HEK293T (cell line): ENCODE data around the gene HOXD9.

ENCODE experiments used
- BHLHE40 ChIP-seq: fragments of 450-650 bp; IDR thresholded peaks from 2 replicates; pipeline ENCODE4 v1.6.1; 2016; ENCODE audit warnings: mild to moderate bottlenecking, moderate library complexity, borderline replicate concordance
- FOXA1 ChIP-seq: fragments of 450-650 bp; IDR thresholded peaks from 2 replicates; pipeline ENCODE4 v1.6.1; 2016; ENCODE audit warnings: mild to moderate bottlenecking
- FOXK2 ChIP-seq: fragments of 450-650 bp; IDR thresholded peaks from 2 replicates; pipeline ENCODE4 v1.6.1; 2016; ENCODE audit warnings: mild to moderate bottlenecking
- FOXM1 ChIP-seq: fragments of 450-650 bp; IDR thresholded peaks from 2 replicates; pipeline ENCODE4 v1.6.1; 2017; ENCODE audit warnings: mild to moderate bottlenecking, borderline replicate concordance
- HDGF ChIP-seq: fragments of 450-650 bp; IDR thresholded peaks from 2 replicates; pipeline ENCODE4 v1.6.1; 2017; ENCODE audit warnings: antibody characterized with exemption, borderline replicate concordance
- L3MBTL2 ChIP-seq: fragments of 450-650 bp; conservative IDR thresholded peaks from 2 replicates; pipeline ENCODE4 v1.6.1; 2016; ENCODE audit warnings: mild to moderate bottlenecking
- LEF1 ChIP-seq: fragments of 450-650 bp; IDR thresholded peaks from 2 replicates; pipeline ENCODE4 v1.6.1; 2017; ENCODE audit warnings: mild to moderate bottlenecking, borderline replicate concordance
- PKNOX1 ChIP-seq: fragments of 450-650 bp; IDR thresholded peaks from 2 replicates; pipeline ENCODE4 v1.6.1; 2016
- SP1 ChIP-seq: fragments of 450-650 bp; IDR thresholded peaks from 2 replicates; pipeline ENCODE4 v1.6.1; 2017
- TARDBP ChIP-seq: fragments of 450-650 bp; IDR thresholded peaks from 2 replicates; pipeline ENCODE4 v1.6.1; 2016
- ZNF384 ChIP-seq: fragments of 450-650 bp; IDR thresholded peaks from 2 replicates; pipeline ENCODE4 v1.6.1; 2016

GRCh38 chr2:176149481-176149938 is 27.0 kb downstream of the HOXD9 start:
- TF ChIP-seq BHLHE40 (no peak), FOXM1 (no peak), SP1 (no peak), TARDBP (no peak), HDGF (no peak), FOXA1 (no peak), PKNOX1 (no peak), LEF1 (no peak), L3MBTL2 (no peak), ZNF384 (no peak), FOXK2 (no peak)
